ENCODE results near the gene C5orf34.

DNA sequence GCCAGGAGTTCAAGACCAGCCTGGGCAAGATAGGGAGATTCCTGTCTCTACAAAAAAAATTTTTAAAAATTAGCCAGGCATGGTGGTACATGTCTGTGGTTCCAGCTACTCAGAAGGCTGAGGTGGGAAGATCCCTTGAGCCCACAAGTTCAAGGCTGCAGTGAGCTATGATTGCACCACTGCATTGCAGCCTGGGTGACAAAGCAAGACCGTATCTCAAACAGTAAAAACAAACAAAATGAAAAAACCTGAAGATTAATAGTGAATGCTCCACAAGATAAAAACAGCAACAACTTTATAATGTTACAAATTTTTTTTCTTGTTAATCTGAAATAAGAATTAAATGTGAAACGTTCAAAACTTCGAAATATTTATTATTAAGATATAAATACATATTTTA lies 28.6 kb downstream of the C5orf34 start:
- no peak for TF ChIP-seq EZH2 (IDR thresholded peaks at IDR 0.05; ENCODE audit: borderline replicate concordance, low read depth, low read length, poor library complexity, severe bottlenecking)
- TF ChIP-seq, protein P1, sequence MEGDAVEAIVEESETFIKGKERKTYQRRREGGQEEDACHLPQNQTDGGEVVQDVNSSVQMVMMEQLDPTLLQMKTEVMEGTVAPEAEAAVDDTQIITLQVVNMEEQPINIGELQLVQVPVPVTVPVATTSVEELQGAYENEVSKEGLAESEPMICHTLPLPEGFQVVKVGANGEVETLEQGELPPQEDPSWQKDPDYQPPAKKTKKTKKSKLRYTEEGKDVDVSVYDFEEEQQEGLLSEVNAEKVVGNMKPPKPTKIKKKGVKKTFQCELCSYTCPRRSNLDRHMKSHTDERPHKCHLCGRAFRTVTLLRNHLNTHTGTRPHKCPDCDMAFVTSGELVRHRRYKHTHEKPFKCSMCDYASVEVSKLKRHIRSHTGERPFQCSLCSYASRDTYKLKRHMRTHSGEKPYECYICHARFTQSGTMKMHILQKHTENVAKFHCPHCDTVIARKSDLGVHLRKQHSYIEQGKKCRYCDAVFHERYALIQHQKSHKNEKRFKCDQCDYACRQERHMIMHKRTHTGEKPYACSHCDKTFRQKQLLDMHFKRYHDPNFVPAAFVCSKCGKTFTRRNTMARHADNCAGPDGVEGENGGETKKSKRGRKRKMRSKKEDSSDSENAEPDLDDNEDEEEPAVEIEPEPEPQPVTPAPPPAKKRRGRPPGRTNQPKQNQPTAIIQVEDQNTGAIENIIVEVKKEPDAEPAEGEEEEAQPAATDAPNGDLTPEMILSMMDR (conservative IDR thresholded peaks at IDR 0.05; ENCODE audit: low read depth, low read length): no peak
